ENCODE results near the gene PTEN. TPM values are rescaled to one million over a fixed set of nuclear protein-coding genes. Genes with fewer than 3 reads are reported as not detected.

The PTEN gene
- total and polyA plus RNA-seq, 8 donors: 97.1 to 140 (median 121) TPM

DNA sequence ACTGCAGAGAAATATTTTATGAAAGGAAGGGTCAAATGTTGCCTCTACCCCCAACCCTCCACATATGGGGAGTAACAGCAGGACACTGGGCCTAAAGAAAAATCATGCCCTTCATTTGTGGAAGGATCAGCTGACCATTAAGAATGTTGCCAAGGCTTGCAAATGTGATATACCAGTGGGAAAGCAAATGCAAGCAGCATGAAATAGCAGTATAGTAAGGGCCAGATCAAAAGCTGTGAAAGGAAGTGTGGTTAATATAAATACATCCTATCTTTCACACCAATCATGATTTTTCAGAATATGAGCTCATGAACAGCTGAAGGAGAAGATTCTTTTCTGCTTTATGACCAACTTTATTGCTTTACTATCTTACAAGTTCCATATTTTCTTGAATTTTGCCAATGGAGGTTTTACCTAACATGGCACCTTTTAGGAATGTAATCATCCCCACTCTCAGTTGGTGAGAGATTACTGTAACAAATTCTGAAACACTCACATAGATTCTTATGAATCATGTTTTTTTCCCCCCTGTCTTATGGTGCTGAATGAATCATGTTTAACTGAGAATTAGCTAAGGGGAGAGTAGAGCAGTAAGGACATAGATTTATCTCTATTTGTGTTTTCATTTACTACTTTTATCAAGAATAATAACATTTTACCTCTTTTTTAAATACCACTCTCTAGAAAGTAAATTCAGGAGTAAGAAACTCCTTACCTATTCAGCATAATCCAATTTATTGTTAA, 33.3 kb upstream of the PTEN start:
- Histone ChIP-seq H3K36me3 (no peaks in the 10 kb centered on the region), H3K9me3 (no peaks in the 10 kb centered on the region), H3K4me1 (no peaks in the 10 kb centered on the region), H3K27me3 (no peaks in the 10 kb centered on the region), H3K4me3 (no peak overlapping the region), H3K27ac (no peak overlapping the region)
- no peak for DNase-seq
- no peak for ATAC-seq
- intact Hi-C loops (cut with DNase I): no loop called here
- no peak for TF ChIP-seq CTCF (IDR thresholded peaks at IDR 0.05)

DNA sequence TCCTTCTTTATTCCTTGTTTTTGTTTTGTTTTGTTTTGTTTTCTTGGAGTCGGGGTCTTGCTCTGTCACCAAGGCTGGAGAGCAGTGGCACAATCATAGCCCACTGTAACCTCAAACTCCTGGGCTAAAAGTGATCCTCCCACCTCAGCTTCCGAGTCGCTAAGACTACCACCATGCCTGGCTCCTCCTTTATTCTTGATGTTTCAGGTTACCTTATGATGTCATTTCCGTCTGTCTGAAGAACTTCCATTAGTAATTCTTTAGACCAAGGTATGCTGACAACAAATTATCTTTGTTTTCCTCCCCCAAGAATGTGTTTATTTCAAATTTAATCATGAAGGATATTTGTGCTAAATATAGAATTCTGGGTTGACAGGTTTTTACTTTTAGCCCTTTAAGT, 27.3 kb upstream of the PTEN start:
- Histone ChIP-seq H3K4me3 (no peak overlapping the region), H3K27me3 (no peaks in the 10 kb centered on the region), H3K27ac (no peak overlapping the region), H3K9me3 (no peaks in the 10 kb centered on the region), H3K36me3 (no peaks in the 10 kb centered on the region), H3K4me1 (no peaks in the 10 kb centered on the region)
- no peak for ATAC-seq
- intact Hi-C loops (cut with DNase I): no loop called here
- no peak for DNase-seq
- TF ChIP-seq CTCF (IDR thresholded peaks at IDR 0.05): no peak

GRCh38 chr10:87837445-87837844, 26.0 kb upstream of the PTEN start:
- Histone ChIP-seq H3K4me3 (no peak overlapping the region), H3K9me3 (no peaks in the 10 kb centered on the region), H3K27me3 (no peaks in the 10 kb centered on the region), H3K36me3 (no peaks in the 10 kb centered on the region), H3K4me1 (no peaks in the 10 kb centered on the region), H3K27ac (no peak overlapping the region)
- intact Hi-C loops (cut with DNase I): no loop called here
- no peak for TF ChIP-seq CTCF (IDR thresholded peaks at IDR 0.05)
- ATAC-seq: peak; percentile 10
- DNase-seq: no peak

DNA sequence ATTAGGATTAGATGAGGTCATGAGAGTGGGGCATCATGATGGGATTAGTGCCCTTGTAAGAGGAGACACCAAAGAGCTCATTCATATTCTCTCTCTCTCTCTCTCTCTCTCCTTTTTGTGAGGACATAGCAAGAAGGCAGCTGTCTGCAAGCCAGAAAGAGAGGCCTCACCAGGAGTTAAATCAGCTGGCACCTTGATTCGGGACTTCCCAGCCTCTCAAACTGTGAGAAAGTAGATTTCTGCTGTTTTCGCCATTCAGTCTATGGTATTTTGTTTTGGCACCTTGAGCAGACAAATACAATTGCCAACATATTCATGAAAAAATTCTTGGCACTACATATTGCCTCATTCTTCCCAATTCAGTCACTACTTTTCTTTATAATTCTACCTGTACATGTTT, 24.8 kb upstream of the PTEN start:
- intact Hi-C loops (cut with DNase I): no loop called here
- H3K27ac ChIP-seq: no peak overlapping the region
- no peak for TF ChIP-seq CTCF (IDR thresholded peaks at IDR 0.05)

DNA sequence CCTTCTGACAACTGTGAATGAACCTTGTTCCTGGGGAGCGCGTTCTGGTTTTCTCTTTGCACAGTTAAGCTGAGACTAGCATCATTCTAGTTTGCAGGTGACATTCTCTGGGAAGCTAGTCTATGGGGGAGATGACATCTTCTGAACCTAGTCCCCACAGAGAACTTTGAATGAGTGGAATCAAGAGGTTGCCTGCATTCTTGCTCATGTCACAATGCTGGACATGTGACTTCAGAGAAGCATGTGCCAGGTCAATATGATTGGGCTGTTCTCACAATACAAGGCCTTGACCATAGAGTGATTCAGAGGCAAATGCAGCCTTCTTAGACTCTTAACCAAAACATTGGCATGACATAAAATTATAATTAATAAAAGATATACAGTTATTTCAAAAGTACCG, 22.2 kb upstream of the PTEN start:
- DNase-seq (no peak), ATAC-seq (no peak)
- H3K4me1 ChIP-seq: no peaks in the 10 kb centered on the region
- no peaks in the 10 kb centered on the region for H3K27me3 ChIP-seq
- no peaks in the 10 kb centered on the region for H3K9me3 ChIP-seq
- H3K36me3 ChIP-seq: no peaks in the 10 kb centered on the region
- H3K27ac ChIP-seq: no peak overlapping the region
- intact Hi-C loops (cut with DNase I): no loop called here
- no peak overlapping the region for H3K4me3 ChIP-seq
- no peak for TF ChIP-seq CTCF (IDR thresholded peaks at IDR 0.05)

More for the DNA sequence above, 24.8 kb upstream of the PTEN start:
- ATAC-seq: no peak
- no peak overlapping the region for H3K4me3 ChIP-seq
- H3K9me3 ChIP-seq: no peaks in the 10 kb centered on the region
- DNase-seq: no peak
- no peaks in the 10 kb centered on the region for H3K4me1 ChIP-seq
- H3K36me3 ChIP-seq: no peaks in the 10 kb centered on the region
- no peaks in the 10 kb centered on the region for H3K27me3 ChIP-seq
